DMS53 treated with DMSO at 0.1 percent for 48 hours (cell line): ENCODE results near the gene SMYD2.

Experiments
- DNase-seq: peaks from one replicate; lab custom pipeline; 2025; ENCODE audit not compliant: unreplicated experiment; lab: John Stamatoyannopoulos, UW

SMYD2 gene

DNA sequence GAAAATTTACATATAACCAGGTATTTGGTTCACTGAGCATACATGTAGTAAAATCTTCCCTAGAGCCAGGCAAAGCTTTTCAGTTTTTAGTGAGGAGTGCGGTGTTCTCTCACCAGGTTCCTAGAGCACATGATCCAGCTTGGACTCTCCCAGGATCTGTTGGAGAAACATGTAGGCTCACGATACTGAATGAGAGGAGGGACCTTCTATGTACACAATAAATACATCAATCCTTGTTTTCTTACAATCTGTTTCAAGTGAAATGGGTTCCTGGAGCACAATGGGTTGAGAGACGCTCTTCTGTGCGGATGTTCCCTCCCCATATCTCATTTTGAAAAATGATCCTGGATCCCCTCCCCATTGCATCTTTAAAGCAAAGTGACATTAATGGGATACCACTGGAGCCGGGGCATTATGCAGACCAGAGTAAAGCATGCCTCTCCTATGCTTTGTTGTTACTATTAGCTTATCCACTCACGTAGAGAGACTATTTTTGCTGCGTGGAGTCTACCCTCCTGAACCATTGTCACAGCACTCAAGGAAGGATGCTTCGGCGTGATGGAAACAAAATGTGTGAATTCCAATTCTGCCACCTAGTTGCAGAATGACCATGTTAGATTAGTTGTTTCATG lies 19.3 kb downstream of the SMYD2 start:
- DNase-seq = no peak

GRCh38 chr1:214301526-214301925 lies 20.6 kb downstream of the SMYD2 start:
- DNase-seq = no peak

DNA sequence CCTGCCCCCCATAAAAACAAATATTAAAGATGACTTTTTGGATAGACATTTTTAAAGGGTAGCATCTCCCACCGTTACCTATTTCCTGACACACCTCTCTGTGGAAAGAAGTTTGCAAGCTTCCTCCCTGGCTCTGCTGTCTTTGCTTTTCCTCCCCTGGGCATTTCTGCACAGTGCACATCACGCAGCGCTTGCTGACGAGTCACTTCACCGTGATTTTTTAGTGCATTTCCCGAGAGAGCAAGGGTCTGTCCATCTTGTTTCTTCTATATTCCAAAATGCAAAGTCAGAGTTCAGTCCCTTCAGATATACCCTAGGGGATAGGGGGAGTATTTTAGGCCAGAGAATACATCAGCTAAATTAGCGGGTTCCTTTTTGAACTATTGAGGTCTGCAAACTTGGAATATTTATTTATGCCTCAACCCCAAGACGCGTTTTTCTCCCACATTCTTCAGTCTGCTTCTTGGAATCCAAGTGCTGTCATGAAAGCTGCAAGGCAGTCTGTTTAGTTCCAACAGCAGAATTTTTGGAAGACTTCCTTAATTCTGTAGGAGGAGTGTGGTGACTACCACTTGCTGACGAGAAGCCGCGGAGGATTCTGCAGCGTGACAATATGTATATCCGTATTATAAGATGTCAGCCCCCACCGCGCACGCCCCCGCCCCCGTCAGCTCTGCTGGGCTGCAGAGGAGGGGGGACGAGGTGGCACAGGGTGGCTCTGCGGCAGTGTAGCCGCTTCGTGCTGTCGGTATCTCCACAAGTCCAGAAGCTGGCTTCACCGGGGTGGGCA lies 22.4 kb downstream of the SMYD2 start:
- DNase-seq = no peak

- no peak for DNase-seq
These were observed 24.3 kb downstream of the SMYD2 start for GRCh38 chr1:214305164-214305751.

DNA sequence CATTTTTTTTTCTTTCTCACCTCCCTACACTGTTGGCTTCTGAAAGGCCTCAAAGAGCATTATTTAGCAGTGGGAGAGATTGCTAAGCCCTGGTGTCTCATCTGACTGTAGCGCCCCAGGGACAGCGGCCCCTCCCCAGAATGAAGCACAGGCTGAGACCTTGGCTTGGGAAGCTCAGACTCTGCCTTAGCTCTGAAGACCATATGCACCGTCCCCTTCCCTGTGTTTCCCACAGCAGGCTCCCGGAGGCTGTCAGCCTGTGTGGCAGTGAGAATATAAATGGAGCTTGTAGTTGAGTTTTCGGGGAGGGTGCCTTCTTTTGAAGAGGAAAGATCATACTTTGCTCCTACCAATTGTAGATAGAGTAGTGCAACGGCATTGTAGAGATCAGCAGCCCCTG lies 25.3 kb downstream of the SMYD2 start:
- no peak for DNase-seq

DNA sequence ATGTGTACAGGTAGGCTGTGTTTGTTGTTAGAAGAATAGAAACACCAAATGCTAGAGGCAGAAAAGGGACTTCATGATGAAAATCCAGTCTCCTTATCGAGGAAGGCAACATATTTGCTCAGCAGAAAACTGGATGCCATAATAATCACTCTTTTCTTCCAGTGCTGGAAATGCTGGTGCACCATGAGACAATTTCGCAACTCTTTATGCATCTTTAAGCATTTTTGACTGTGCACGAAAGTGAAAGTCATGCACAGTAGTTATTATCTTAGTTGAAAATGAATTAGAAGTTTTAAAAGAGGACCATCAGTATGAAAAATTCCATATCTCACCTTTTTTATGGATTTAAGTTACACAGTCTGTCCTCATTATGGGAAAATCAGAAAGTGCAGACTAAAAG lies 29.1 kb downstream of the SMYD2 start:
- no peak for DNase-seq

DNA sequence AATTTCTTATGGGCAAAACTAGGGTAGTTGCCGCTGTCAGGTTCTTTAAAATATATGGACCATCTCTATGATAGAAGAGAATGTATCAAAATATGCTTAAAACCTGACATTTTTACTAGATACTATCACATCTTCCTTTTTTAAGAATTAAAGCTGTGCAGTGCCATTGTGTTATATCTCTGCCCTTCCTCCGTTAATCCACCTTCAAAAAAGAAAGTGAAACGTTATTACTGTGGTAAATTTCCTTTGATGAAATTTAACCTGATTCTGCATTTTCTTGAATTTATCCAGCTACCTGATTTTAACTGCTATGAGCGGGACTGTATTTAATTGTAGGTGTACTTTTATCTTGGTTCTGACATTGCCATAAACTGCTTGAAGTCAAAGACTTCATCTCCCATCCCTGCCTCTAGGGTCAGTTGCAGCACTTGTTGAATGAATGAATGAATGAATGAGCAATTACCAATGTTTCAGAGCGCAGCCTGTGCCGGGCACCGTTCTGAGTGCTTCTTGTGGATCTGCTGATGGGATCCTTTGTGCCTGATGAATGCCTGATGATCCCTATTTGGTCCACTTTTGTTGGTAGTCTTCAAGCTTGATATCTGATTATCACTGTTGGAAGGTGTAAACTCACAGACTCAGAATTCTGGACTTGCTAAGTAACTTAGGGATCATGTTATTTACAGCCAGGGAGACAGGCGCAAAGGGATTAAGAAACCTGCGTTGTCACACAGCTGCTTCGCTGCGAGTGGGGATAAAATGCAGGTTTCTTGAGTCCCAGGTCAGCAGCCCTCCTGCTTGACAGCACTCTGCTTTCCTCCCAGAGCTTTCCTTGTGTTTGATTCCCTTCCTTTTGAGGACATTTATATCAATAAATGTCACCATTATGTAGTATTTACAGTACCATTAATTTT lies 30.1 kb downstream of the SMYD2 start:
- DNase-seq = no peak

- DNase-seq = no peak
These were observed 31.6 kb downstream of the SMYD2 start for GRCh38 chr1:214312530-214313051.

- no peak for DNase-seq
These were observed 33.4 kb downstream of the SMYD2 start for GRCh38 chr1:214314178-214314843.

DNA sequence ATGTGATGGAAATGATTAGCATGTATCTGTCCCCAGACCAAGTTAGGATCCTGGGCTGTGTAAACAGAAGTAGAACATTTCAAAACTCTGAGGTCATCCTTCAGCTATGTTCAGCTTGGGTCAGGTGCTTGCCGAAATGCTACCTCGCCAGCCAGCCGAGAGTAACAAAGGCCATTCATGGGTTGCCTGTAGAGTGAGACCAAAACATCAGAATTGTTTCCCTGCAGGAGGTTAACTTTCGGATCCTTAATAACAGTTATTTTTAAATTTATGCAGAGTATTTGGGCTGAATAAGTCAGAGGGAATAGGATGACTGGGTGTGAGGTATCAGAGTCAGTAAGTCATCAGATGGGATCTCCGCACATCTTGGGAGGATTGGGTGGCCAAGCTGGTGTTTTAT lies 35.6 kb downstream of the SMYD2 start:
- DNase-seq = no peak

DNA sequence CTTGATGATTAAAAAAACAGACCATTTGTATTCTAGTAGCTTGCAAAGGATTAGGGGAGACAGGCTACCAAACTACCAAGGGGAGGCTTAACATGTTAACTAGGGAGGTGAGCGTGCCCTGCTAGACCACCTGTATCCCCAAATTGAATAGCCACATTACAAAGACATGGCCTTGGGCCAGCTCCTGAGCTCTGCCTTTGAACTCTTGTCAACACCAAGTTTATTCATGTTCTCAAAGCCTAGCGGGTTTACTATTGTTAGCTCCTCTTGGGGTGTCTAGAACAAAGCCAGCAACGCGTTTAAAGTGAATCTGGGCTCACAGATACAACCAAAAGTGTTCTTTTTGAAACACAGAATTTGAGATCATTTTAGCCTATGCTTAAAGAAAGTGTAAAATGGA lies 36.3 kb downstream of the SMYD2 start:
- DNase-seq = no peak

- no peak for DNase-seq
These were observed 36.8 kb downstream of the SMYD2 start for GRCh38 chr1:214317734-214318133.

DNA sequence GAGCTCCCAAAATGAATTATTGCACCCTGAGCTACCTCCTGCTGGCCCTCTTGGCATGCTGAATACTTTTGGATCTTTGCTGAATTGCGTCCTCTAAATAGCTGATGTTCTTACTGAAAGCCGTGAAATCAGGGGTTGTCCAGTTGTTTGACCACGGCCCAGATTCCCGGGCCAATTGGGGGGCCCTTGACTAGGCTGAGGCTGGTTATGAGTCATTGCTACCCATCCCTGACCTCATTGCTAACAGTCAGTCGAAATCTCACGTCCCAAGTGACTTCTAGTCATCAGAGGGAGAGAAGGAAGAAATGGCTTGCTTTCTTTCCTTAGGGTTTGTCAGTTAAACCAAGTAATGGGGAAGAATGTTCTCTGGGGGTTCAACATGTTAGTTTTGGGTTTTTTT lies 37.4 kb downstream of the SMYD2 start:
- DNase-seq = no peak

DNA sequence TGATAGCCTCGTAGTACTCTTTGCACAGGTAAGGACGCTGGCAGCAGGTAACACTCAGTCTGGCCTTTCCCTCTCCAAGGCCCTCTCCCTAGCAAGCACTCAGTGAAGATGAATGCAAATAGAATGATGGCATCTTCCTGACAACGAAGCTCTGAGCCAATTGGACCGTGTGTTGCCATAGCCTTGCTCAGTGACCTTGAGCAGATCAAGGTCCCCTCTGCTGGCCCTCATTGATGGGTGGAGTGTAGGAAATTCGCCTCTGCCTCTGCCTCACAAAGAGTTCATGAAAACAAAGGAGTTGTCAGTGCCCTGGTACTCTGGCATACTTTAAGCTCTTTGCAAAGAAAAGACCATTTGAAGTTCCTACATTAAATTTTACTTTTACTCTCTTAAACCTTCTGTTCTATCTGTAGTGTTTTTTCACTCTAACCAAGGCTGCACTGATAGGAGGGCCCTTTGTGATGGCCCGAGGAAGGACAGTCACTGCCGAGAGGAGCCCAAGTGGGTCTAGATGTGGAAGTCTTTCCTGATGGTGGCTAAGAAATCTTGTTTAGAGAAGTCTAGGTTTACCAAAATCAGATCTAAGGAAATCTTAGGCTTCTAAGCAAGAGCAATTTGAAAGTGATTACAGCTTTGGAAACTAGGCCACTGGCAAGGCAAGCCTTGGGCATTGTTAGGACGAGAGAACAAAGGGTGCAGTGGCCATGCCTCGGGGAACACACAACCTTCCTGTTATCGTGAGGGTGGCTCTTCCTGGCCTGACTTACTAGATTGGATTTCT lies 38.2 kb downstream of the SMYD2 start:
- no peak for DNase-seq

- no peak for DNase-seq
These were observed 39.0 kb downstream of the SMYD2 start for GRCh38 chr1:214319938-214320337.

DNA sequence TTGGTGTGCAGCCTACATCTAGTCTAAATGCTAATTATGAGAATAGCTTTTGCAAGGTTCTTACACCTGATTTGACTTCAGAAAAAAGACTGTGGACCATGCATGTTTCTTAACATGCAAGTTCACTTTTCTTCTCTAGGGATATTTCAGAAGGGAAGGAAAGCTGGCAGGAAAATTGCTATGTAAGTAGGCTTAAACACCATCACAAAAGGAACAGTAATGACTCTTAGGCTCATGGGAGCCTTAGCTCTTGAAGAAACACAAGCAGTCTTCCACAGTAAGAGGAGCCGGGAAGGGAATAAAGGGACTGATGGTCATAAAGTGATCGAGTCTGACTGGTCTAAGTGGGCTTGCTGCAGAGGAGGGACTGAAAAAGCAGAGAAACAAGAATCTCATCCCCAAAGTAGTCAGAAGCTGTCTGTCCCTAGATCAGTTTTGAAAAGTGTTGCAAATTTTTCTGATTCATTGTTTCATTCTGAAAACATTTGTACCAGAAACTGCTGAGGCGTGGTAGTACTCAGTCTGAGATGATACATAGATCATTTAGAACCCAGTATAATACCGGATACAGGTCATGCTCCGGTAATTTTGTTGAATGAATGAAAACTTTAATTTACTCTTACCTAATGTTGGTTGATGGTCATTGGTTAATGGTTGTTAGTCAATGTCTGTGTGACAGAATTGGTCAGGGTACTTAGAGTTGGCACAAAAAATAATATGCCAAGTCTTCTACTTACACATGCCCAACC lies 40.9 kb downstream of the SMYD2 start:
- no peak for DNase-seq

GRCh38 chr1:214324896-214325800 lies 44.2 kb downstream of the SMYD2 start:
- DNase-seq = no peak

- DNase-seq = no peak
These were observed 45.4 kb downstream of the SMYD2 start for GRCh38 chr1:214326406-214326805.
